OCI-LY7 (cell line): ENCODE results near the gene AP1S1.

Source experiments
- EZH2phosphoT487 ChIP-seq: fragments of 200-600 bp; sonication (generic); IDR thresholded peaks from 2 replicates; pipeline ENCODE4 v1.6.1; 2018; ENCODE audit warnings: low read depth, borderline replicate concordance, mild to moderate bottlenecking, mixed run types, antibody characterized with exemption, low read length, moderate library complexity, mixed read lengths
- TF ChIP-seq, protein P1 (sequence below): fragments of 200-600 bp; sonication (generic); conservative IDR thresholded peaks from 2 replicates; pipeline ENCODE4 v1.5.1; 2014; ENCODE audit warnings: mild to moderate bottlenecking, antibody characterized with exemption, low read length, moderate library complexity, mixed read lengths

DNA sequence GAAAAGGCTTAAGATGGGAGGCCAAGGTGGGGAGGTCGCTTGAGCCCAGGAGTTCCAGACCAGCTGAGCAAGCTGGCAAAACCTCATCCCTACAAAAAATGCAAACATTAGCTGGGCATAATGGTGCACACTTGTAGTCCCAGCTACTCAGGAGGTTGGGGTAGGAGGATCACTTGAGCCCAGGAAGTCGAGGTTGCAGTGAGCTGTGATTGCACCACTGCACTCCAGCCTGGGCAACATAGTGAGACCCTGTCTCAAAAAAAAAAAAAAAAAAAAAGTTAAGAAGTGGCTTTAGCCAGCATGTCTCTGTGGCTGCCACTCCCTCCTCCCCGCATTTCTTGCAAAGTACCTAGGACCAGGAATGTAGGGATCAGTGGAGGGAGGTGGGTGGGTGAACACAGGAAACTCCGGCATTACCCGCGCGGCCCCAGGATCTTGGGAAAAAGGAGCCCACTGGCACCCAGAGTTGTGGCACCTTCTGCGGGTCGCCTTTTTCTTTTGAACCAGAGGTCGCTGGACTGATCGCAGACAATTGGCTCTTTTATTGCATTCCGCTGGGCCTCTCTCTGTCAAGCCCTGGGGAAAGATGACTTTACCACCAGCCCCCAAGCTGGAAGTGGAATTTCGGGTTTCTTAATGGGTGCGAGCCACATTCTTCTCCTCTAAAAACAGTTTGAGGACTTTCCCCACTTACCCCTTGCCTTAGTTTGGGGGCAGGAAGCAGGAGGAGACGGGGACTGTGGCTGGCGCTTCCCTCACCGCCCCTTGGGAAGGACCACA lies 7.6 kb downstream of the AP1S1 start:
- TF ChIP-seq, protein P1, sequence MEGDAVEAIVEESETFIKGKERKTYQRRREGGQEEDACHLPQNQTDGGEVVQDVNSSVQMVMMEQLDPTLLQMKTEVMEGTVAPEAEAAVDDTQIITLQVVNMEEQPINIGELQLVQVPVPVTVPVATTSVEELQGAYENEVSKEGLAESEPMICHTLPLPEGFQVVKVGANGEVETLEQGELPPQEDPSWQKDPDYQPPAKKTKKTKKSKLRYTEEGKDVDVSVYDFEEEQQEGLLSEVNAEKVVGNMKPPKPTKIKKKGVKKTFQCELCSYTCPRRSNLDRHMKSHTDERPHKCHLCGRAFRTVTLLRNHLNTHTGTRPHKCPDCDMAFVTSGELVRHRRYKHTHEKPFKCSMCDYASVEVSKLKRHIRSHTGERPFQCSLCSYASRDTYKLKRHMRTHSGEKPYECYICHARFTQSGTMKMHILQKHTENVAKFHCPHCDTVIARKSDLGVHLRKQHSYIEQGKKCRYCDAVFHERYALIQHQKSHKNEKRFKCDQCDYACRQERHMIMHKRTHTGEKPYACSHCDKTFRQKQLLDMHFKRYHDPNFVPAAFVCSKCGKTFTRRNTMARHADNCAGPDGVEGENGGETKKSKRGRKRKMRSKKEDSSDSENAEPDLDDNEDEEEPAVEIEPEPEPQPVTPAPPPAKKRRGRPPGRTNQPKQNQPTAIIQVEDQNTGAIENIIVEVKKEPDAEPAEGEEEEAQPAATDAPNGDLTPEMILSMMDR, result no peak
- no peak for TF ChIP-seq EZH2phosphoT487
